ENCODE results near the gene ZNF76.

ZNF76 gene

GRCh38 chr6:35219683-35220326 is 39.7 kb upstream of the ZNF76 start:
- no peak for TF ChIP-seq POLR2A (IDR thresholded peaks at IDR 0.05; ENCODE audit: low read depth, low read length)
- TF ChIP-seq TAF1 (IDR thresholded peaks at IDR 0.05; ENCODE audit: borderline replicate concordance, low read depth, low read length): no peak
- no peak for TF ChIP-seq POLR2AphosphoS5 (IDR thresholded peaks at IDR 0.05; ENCODE audit: low read depth, low read length)
- FAIRE-seq (no peak), DNase-seq (ENCODE audit: insufficient read length) (no peak)

GRCh38 chr6:35220711-35221110 is 38.8 kb upstream of the ZNF76 start:
- FAIRE-seq (no peak), DNase-seq (ENCODE audit: insufficient read length) (no peak)

GRCh38 chr6:35223396-35223795 is 36.1 kb upstream of the ZNF76 start:
- no peak for DNase-seq (ENCODE audit: insufficient read length)
- TF ChIP-seq POLR2A (IDR thresholded peaks at IDR 0.05; ENCODE audit: low read depth, low read length) (no peak), POLR2AphosphoS5 (IDR thresholded peaks at IDR 0.05; ENCODE audit: low read depth, low read length) (no peak), TAF1 (IDR thresholded peaks at IDR 0.05; ENCODE audit: borderline replicate concordance, low read depth, low read length) (no peak)
- no peak for FAIRE-seq

More at GRCh38 chr6:35220711-35221110, 38.8 kb upstream of the ZNF76 start:
- TF ChIP-seq POLR2AphosphoS5 (IDR thresholded peaks at IDR 0.05; ENCODE audit: low read depth, low read length) (no peak), POLR2A (IDR thresholded peaks at IDR 0.05; ENCODE audit: low read depth, low read length) (no peak), TAF1 (IDR thresholded peaks at IDR 0.05; ENCODE audit: borderline replicate concordance, low read depth, low read length) (no peak)

GRCh38 chr6:35224720-35225119 is 34.8 kb upstream of the ZNF76 start:
- no peak for TF ChIP-seq POLR2A (IDR thresholded peaks at IDR 0.05; ENCODE audit: low read depth, low read length)
- no peak for TF ChIP-seq POLR2AphosphoS5 (IDR thresholded peaks at IDR 0.05; ENCODE audit: low read depth, low read length)
- TF ChIP-seq TAF1 (IDR thresholded peaks at IDR 0.05; ENCODE audit: borderline replicate concordance, low read depth, low read length): no peak
- FAIRE-seq (no peak), DNase-seq (ENCODE audit: insufficient read length) (no peak)

GRCh38 chr6:35228481-35228880 is 31.1 kb upstream of the ZNF76 start:
- FAIRE-seq (no peak), DNase-seq (ENCODE audit: insufficient read length) (no peak)
- TF ChIP-seq POLR2A (IDR thresholded peaks at IDR 0.05; ENCODE audit: low read depth, low read length): no peak
- no peak for TF ChIP-seq TAF1 (IDR thresholded peaks at IDR 0.05; ENCODE audit: borderline replicate concordance, low read depth, low read length)
- TF ChIP-seq POLR2AphosphoS5 (IDR thresholded peaks at IDR 0.05; ENCODE audit: low read depth, low read length): no peak

GRCh38 chr6:35229304-35229703 is 30.2 kb upstream of the ZNF76 start:
- TF ChIP-seq POLR2AphosphoS5 (IDR thresholded peaks at IDR 0.05; ENCODE audit: low read depth, low read length): no peak
- no peak for TF ChIP-seq TAF1 (IDR thresholded peaks at IDR 0.05; ENCODE audit: borderline replicate concordance, low read depth, low read length)
- no peak for TF ChIP-seq POLR2A (IDR thresholded peaks at IDR 0.05; ENCODE audit: low read depth, low read length)
- no peak for DNase-seq (ENCODE audit: insufficient read length)
- no peak for FAIRE-seq

- DNase-seq (ENCODE audit: insufficient read length): no peak
- no peak for FAIRE-seq
- no peak for TF ChIP-seq POLR2A (IDR thresholded peaks at IDR 0.05; ENCODE audit: low read depth, low read length)
- TF ChIP-seq TAF1 (IDR thresholded peaks at IDR 0.05; ENCODE audit: borderline replicate concordance, low read depth, low read length): no peak
- no peak for TF ChIP-seq POLR2AphosphoS5 (IDR thresholded peaks at IDR 0.05; ENCODE audit: low read depth, low read length)
Observed at GRCh38 chr6:35230498-35230897, 29.0 kb upstream of the ZNF76 start.

- no peak for TF ChIP-seq POLR2A (IDR thresholded peaks at IDR 0.05; ENCODE audit: low read depth, low read length)
- no peak for TF ChIP-seq POLR2AphosphoS5 (IDR thresholded peaks at IDR 0.05; ENCODE audit: low read depth, low read length)
- no peak for TF ChIP-seq TAF1 (IDR thresholded peaks at IDR 0.05; ENCODE audit: borderline replicate concordance, low read depth, low read length)
- FAIRE-seq (no peak), DNase-seq (ENCODE audit: insufficient read length) (no peak)
Observed at GRCh38 chr6:35230950-35231349, 28.6 kb upstream of the ZNF76 start.

- TF ChIP-seq POLR2A (IDR thresholded peaks at IDR 0.05; ENCODE audit: low read depth, low read length) (no peak), POLR2AphosphoS5 (IDR thresholded peaks at IDR 0.05; ENCODE audit: low read depth, low read length) (no peak), TAF1 (IDR thresholded peaks at IDR 0.05; ENCODE audit: borderline replicate concordance, low read depth, low read length) (no peak)
Observed at GRCh38 chr6:35231563-35231962, 28.0 kb upstream of the ZNF76 start.

GRCh38 chr6:35234901-35235300 is 24.6 kb upstream of the ZNF76 start:
- TF ChIP-seq TAF1 (IDR thresholded peaks at IDR 0.05; ENCODE audit: borderline replicate concordance, low read depth, low read length): no peak
- no peak for TF ChIP-seq POLR2A (IDR thresholded peaks at IDR 0.05; ENCODE audit: low read depth, low read length)
- no peak for TF ChIP-seq POLR2AphosphoS5 (IDR thresholded peaks at IDR 0.05; ENCODE audit: low read depth, low read length)
- DNase-seq (ENCODE audit: insufficient read length) (no peak), FAIRE-seq (no peak)

More at GRCh38 chr6:35231563-35231962, 28.0 kb upstream of the ZNF76 start:
- no peak for DNase-seq (ENCODE audit: insufficient read length)
- no peak for FAIRE-seq

GRCh38 chr6:35236223-35236622 is 23.3 kb upstream of the ZNF76 start:
- FAIRE-seq (no peak), DNase-seq (ENCODE audit: insufficient read length) (no peak)
- TF ChIP-seq POLR2A (IDR thresholded peaks at IDR 0.05; ENCODE audit: low read depth, low read length) (no peak), TAF1 (IDR thresholded peaks at IDR 0.05; ENCODE audit: borderline replicate concordance, low read depth, low read length) (no peak), POLR2AphosphoS5 (IDR thresholded peaks at IDR 0.05; ENCODE audit: low read depth, low read length) (no peak)

- FAIRE-seq: no peak
- TF ChIP-seq POLR2A (IDR thresholded peaks at IDR 0.05; ENCODE audit: low read depth, low read length) (no peak), TAF1 (IDR thresholded peaks at IDR 0.05; ENCODE audit: borderline replicate concordance, low read depth, low read length) (no peak), POLR2AphosphoS5 (IDR thresholded peaks at IDR 0.05; ENCODE audit: low read depth, low read length) (no peak)
- no peak for DNase-seq (ENCODE audit: insufficient read length)
Observed at GRCh38 chr6:35237476-35237875, 22.1 kb upstream of the ZNF76 start.

Data from GM12892 (cell line).